Left renal pelvis (tissue), 4 donors: ENCODE results near the gene REPS2. TPM values are rescaled to one million over a fixed set of nuclear protein-coding genes. Genes with fewer than 3 reads are reported as not detected.
"Not testable (repeated sequence)": the region's sequence is repeated elsewhere in the genome, so short reads cannot be mapped to it uniquely, and the experiment has no call there.

Experiments used
- DNase-seq, 4 donors: peaks; one replicate each; pipeline ENCODE4 v3.0.0-alpha.2; 2013; ENCODE audit warnings: low read depth in 4 of 4, low spot score in 3 of 4
- polyA plus RNA-seq, 4 donors: library from polyadenylated mRNA; unstranded; fragments of 120-200 nt; gene quantifications; one replicate each; pipeline ENCODE4 v1.2.1, GENCODE V29; 2013; ENCODE audit not compliant: insufficient read length in 4 of 4

Gene REPS2
- polyA plus RNA-seq, 4 donors: 11.2 to 20.7 (median 14.1) TPM

GRCh38 chrX:16962661-16963060 is 16.2 kb downstream of the REPS2 start:
- not testable (repeated sequence) for DNase-seq

- no peak for DNase-seq
These were observed 16.8 kb downstream of the REPS2 start for GRCh38 chrX:16963216-16963615.

- not testable (repeated sequence) for DNase-seq
These were observed 18.5 kb downstream of the REPS2 start for GRCh38 chrX:16964976-16965375.

- DNase-seq: no peak
These were observed 20.4 kb downstream of the REPS2 start for GRCh38 chrX:16966752-16967448.

- not testable (repeated sequence) for DNase-seq
These were observed 22.3 kb downstream of the REPS2 start for GRCh38 chrX:16968753-16969152.

- no peak for DNase-seq
These were observed 24.5 kb downstream of the REPS2 start for GRCh38 chrX:16970977-16971376.

- no peak for DNase-seq
These were observed 25.2 kb downstream of the REPS2 start for GRCh38 chrX:16971694-16972093.

GRCh38 chrX:16975233-16975632 is 28.8 kb downstream of the REPS2 start:
- no peak for DNase-seq

GRCh38 chrX:16977771-16978170 is 31.3 kb downstream of the REPS2 start:
- no peak for DNase-seq

GRCh38 chrX:16978193-16978984 is 31.9 kb downstream of the REPS2 start:
- DNase-seq: no peak

GRCh38 chrX:16979226-16979625 is 32.8 kb downstream of the REPS2 start:
- DNase-seq: no peak

- DNase-seq: no peak
These were observed 34.8 kb downstream of the REPS2 start for GRCh38 chrX:16981209-16981608.

GRCh38 chrX:16981980-16982379 is 35.5 kb downstream of the REPS2 start:
- DNase-seq: no peak

- DNase-seq: no peak
These were observed 36.6 kb downstream of the REPS2 start for GRCh38 chrX:16983051-16983450.

- no peak for DNase-seq
These were observed 38.8 kb downstream of the REPS2 start for GRCh38 chrX:16985286-16985685.

- DNase-seq: no peak
These were observed 39.7 kb downstream of the REPS2 start for GRCh38 chrX:16986169-16986568.

- DNase-seq: no peak
These were observed 43.3 kb downstream of the REPS2 start for GRCh38 chrX:16989750-16990149.

GRCh38 chrX:16990839-16991238 is 44.4 kb downstream of the REPS2 start:
- no peak for DNase-seq

GRCh38 chrX:16992445-16992844 is 46.0 kb downstream of the REPS2 start:
- DNase-seq: no peak

- DNase-seq: no peak
These were observed 46.5 kb downstream of the REPS2 start for GRCh38 chrX:16992951-16993350.

- DNase-seq: no peak
These were observed 47.4 kb downstream of the REPS2 start for GRCh38 chrX:16993791-16994318.

- DNase-seq: no peak
These were observed 48.3 kb downstream of the REPS2 start for GRCh38 chrX:16994736-16995135.
